GM23338 (cell line): ENCODE measurements around the gene TRIM61.

Experiments used
- CREB1 ChIP-seq: fragments of 250-450 bp; sonication (Bioruptor Pico); IDR thresholded peaks from 2 replicates; pipeline ENCODE4 v1.5.0; 2020; ENCODE audit warnings: low read depth, mild to moderate bottlenecking, moderate library complexity
- EZH2 ChIP-seq: fragments of 200-600 bp; sonication (generic); IDR thresholded peaks from one replicate; pipeline ENCODE4 v1.8.0; 2017; ENCODE audit warnings: antibody characterized with exemption, mild to moderate bottlenecking, low read depth; ENCODE audit not compliant: unreplicated experiment
- EZH2phosphoT487 ChIP-seq: fragments of 200-600 bp; sonication (generic); IDR thresholded peaks from one replicate; pipeline ENCODE4 v1.8.1; 2018; ENCODE audit warnings: antibody characterized with exemption; ENCODE audit not compliant: unreplicated experiment
- JUNB ChIP-seq: IDR thresholded peaks from one replicate; pipeline ENCODE4 v1.6.1; 2016; ENCODE audit warnings: antibody characterized with exemption; ENCODE audit not compliant: unreplicated experiment
- NANOG ChIP-seq: IDR thresholded peaks from 2 replicates; pipeline ENCODE4 v1.6.1; 2016; ENCODE audit warnings: antibody characterized with exemption, borderline replicate concordance
- POLR2AphosphoS5 ChIP-seq: IDR thresholded peaks from 2 replicates; pipeline ENCODE4 v1.6.1; 2016; ENCODE audit warnings: antibody characterized with exemption, low read depth
- STAT1 ChIP-seq: IDR thresholded peaks from one replicate; pipeline ENCODE4 v1.6.1; 2016; ENCODE audit warnings: antibody characterized with exemption; ENCODE audit not compliant: unreplicated experiment
- ZNF331 ChIP-seq: fragments of 250-450 bp; sonication (Bioruptor Pico); IDR thresholded peaks from 2 replicates; pipeline ENCODE4 v1.5.0; 2020; ENCODE audit warnings: low read depth, mild to moderate bottlenecking, moderate library complexity
- TF ChIP-seq, protein P1 (sequence below), 2 experiments: fragments of 200-600 bp in 1 of 2; sonication (generic) in 1 of 2; conservative IDR thresholded peaks; 2 replicates each; pipeline versions ENCODE4 v1.5.1 to v1.6.1; 2016 to 2017; ENCODE audit warnings: antibody characterized with exemption in 2 of 2, low read depth in 2 of 2, mild to moderate bottlenecking in 2 of 2, moderate library complexity in 1 of 2
- TF ChIP-seq, protein P2 (sequence below): IDR thresholded peaks from one replicate; pipeline ENCODE4 v1.6.1; 2018; ENCODE audit warnings: antibody characterized with exemption; ENCODE audit not compliant: unreplicated experiment
- TF ChIP-seq, protein P3 (sequence below): IDR thresholded peaks from 2 replicates; pipeline ENCODE4 v1.6.1; 2016; ENCODE audit warnings: antibody characterized with exemption

DNA sequence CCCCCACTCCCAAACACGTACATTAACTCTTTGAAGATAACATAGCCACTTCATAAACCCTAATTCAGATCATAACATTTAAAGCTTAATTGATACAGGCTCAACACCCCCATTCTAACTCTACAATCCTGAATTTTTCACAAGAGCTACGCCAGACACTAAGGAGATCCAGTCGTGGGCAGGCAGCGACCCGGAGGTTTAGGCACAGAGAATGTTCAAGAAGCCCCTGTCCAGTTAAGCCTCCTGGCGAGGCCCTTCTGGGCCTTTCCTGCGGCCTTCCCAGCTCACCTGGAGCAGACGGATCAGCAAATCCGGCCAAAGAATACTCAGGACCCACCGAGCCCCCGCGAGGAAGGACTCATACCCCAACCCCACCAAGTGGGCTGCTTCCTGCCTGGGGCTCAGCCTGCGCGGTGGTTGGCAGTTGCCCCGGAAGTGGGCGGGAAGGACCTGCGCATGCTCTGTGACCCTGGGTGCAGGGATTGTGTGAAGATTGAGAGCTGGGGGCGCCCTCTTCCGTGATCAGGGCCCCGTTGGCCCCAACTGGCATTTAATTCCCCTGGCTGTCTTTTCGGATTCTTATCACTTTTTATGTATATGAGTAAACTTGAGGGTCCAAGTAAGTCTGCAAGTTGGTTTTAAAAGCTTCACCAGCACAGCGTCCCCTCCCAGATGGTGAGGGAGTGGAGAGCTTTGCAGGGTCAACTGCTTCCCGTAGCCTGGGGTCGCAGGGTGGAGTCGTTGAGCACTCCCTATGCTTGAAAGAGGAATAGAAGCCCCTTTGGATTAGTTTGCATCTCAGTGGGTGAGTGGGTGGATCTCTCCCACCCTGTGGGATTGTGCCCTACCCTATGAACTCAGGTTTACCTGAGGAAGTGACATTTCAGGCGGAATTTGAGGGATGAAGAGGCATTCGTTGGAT, at the start of gene TRIM61:
- no peak for TF ChIP-seq EZH2
- TF ChIP-seq POLR2AphosphoS5, result no peak
- TF ChIP-seq, protein P1, sequence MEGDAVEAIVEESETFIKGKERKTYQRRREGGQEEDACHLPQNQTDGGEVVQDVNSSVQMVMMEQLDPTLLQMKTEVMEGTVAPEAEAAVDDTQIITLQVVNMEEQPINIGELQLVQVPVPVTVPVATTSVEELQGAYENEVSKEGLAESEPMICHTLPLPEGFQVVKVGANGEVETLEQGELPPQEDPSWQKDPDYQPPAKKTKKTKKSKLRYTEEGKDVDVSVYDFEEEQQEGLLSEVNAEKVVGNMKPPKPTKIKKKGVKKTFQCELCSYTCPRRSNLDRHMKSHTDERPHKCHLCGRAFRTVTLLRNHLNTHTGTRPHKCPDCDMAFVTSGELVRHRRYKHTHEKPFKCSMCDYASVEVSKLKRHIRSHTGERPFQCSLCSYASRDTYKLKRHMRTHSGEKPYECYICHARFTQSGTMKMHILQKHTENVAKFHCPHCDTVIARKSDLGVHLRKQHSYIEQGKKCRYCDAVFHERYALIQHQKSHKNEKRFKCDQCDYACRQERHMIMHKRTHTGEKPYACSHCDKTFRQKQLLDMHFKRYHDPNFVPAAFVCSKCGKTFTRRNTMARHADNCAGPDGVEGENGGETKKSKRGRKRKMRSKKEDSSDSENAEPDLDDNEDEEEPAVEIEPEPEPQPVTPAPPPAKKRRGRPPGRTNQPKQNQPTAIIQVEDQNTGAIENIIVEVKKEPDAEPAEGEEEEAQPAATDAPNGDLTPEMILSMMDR (conservative IDR thresholded peaks at IDR 0.05; ENCODE audit: low read depth in 2 of 2), result no peak; a peak in 1 of 4 replicates
- no peak for TF ChIP-seq JUNB
- TF ChIP-seq, protein P2, sequence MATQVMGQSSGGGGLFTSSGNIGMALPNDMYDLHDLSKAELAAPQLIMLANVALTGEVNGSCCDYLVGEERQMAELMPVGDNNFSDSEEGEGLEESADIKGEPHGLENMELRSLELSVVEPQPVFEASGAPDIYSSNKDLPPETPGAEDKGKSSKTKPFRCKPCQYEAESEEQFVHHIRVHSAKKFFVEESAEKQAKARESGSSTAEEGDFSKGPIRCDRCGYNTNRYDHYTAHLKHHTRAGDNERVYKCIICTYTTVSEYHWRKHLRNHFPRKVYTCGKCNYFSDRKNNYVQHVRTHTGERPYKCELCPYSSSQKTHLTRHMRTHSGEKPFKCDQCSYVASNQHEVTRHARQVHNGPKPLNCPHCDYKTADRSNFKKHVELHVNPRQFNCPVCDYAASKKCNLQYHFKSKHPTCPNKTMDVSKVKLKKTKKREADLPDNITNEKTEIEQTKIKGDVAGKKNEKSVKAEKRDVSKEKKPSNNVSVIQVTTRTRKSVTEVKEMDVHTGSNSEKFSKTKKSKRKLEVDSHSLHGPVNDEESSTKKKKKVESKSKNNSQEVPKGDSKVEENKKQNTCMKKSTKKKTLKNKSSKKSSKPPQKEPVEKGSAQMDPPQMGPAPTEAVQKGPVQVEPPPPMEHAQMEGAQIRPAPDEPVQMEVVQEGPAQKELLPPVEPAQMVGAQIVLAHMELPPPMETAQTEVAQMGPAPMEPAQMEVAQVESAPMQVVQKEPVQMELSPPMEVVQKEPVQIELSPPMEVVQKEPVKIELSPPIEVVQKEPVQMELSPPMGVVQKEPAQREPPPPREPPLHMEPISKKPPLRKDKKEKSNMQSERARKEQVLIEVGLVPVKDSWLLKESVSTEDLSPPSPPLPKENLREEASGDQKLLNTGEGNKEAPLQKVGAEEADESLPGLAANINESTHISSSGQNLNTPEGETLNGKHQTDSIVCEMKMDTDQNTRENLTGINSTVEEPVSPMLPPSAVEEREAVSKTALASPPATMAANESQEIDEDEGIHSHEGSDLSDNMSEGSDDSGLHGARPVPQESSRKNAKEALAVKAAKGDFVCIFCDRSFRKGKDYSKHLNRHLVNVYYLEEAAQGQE, result no peak
- TF ChIP-seq ZNF331, result no peak
- no peak for TF ChIP-seq CREB1
- no peak for TF ChIP-seq NANOG
- no peak for TF ChIP-seq EZH2phosphoT487
- TF ChIP-seq STAT1, result no peak
- TF ChIP-seq, protein P3, sequence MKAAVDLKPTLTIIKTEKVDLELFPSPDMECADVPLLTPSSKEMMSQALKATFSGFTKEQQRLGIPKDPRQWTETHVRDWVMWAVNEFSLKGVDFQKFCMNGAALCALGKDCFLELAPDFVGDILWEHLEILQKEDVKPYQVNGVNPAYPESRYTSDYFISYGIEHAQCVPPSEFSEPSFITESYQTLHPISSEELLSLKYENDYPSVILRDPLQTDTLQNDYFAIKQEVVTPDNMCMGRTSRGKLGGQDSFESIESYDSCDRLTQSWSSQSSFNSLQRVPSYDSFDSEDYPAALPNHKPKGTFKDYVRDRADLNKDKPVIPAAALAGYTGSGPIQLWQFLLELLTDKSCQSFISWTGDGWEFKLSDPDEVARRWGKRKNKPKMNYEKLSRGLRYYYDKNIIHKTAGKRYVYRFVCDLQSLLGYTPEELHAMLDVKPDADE, result no peak
